Nephron progenitor cell (in vitro differentiated cells): ENCODE data around the gene NFATC1.

ENCODE experiments used
- DNase-seq: peaks from one replicate; pipeline ENCODE4 v3.0.0; 2021
- H3K27ac Mint-ChIP-seq: 2 replicates; pipeline ENCODE4 v1.8.0; 2021; ENCODE audit warnings: mild to moderate bottlenecking, moderate library complexity, mixed read lengths
- H3K27me3 Mint-ChIP-seq: 2 replicates; pipeline ENCODE4 v1.8.0; 2021; ENCODE audit warnings: mild to moderate bottlenecking, low read depth, mixed read lengths; ENCODE audit not compliant: poor library complexity
- H3K36me3 Mint-ChIP-seq: 2 replicates; pipeline ENCODE4 v1.8.0; 2021; ENCODE audit warnings: low read depth, mixed read lengths
- H3K4me1 Mint-ChIP-seq: 2 replicates; pipeline ENCODE4 v1.8.0; 2021; ENCODE audit warnings: mixed read lengths
- H3K4me3 Mint-ChIP-seq: 2 replicates; pipeline ENCODE4 v1.8.0; 2021; ENCODE audit warnings: mild to moderate bottlenecking, moderate library complexity, mixed read lengths
- H3K9me3 Mint-ChIP-seq: 2 replicates; pipeline ENCODE4 v1.8.0; 2021; ENCODE audit warnings: mild to moderate bottlenecking, moderate library complexity, mixed read lengths
- TF ChIP-seq, protein P1 (sequence below): fragments of 200-600 bp; sonication (generic); IDR thresholded peaks from 2 replicates; pipeline ENCODE4 v1.5.0; 2021; ENCODE audit warnings: antibody characterized with exemption

Gene NFATC1

DNA sequence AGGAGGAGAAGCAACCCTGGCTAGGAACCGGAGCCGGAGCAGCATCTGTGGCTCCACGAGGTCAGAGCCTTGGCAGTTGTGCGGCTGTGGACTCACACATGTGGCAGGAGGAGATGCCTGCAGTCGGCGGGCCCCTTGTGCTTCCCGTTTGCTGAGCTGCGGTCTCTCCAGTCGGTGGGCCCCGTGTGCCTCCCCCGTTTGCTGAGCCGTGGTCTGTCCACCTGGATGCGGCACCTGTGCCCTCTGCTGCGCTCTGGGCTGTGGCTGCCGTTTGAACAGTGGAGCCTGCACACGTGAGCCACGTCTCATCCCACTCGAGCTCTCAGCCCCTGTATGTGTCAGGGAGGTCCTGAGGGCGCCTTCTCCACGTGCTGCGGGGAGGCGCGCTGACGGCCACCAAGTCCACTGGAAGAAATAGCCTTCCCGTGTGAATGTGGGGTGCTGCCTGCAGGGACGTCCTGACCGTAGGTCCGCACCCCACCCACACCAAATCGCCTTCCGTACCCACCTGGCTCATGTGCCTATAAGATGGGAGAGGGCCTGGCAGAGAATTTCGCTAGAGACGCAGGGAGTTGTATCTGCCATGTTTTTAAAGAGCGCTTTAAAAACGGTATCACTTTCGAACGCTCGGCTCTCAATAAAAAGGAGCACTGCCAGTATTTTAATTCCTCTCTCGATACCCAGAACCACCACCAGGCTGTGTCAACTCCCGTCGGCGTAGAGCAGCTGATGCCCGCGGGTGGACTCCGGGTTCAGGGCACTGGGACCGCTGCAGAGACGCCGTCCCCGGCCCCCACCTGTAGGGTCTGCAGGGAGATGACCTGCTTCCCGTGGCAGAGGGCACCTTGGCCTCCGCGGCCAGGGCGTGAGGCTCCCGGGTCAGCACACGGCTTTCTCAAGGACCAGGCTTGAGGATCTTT lies 117.0 kb downstream of the NFATC1 start:
- Mint-ChIP-seq H3K27me3 (peaks cover 26% of the 10 kb centered on the region), H3K27ac (no peak overlapping the region), H3K36me3 (peaks cover 5% of the 10 kb centered on the region), H3K4me1 (peaks cover 24% of the 10 kb centered on the region), H3K9me3 (no peaks in the 10 kb centered on the region), H3K4me3 (no peak overlapping the region)
- TF ChIP-seq, protein P1, sequence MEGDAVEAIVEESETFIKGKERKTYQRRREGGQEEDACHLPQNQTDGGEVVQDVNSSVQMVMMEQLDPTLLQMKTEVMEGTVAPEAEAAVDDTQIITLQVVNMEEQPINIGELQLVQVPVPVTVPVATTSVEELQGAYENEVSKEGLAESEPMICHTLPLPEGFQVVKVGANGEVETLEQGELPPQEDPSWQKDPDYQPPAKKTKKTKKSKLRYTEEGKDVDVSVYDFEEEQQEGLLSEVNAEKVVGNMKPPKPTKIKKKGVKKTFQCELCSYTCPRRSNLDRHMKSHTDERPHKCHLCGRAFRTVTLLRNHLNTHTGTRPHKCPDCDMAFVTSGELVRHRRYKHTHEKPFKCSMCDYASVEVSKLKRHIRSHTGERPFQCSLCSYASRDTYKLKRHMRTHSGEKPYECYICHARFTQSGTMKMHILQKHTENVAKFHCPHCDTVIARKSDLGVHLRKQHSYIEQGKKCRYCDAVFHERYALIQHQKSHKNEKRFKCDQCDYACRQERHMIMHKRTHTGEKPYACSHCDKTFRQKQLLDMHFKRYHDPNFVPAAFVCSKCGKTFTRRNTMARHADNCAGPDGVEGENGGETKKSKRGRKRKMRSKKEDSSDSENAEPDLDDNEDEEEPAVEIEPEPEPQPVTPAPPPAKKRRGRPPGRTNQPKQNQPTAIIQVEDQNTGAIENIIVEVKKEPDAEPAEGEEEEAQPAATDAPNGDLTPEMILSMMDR: no peak
- no peak for DNase-seq

DNA sequence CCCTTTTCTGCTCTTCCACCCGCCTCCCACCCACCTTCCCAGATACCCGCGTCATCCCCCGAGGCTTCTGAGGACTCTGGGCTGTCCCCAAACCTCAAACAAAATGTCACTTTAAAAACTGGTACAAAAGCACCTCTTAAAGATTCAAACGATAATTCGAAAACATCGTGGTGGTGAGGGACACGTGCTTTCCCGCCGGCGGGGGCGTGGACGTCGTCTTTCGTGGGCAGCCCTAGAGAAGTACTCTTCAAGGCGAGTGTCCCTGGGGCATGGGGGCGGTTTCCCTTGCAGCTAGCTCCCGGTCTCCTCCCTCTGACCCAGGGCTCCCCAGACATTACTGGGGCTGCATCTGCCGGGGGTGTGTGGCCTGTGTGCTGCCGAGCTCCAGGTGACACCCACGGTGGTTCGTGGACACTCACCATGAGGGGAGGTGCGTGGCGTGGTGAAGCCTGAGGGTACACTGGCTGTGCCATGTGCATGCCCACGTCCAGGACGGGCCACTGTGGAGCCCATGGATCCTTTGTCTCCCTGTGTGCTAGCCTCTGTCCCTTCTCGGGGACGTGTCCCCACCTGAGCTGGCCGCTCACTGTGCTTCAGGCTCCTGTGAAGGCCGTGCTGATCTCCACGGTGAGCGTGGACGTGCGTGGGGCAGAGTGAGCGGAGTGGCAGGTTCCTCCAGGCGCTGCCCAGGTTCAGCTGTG lies 117.8 kb downstream of the NFATC1 start:
- no peaks in the 10 kb centered on the region for H3K9me3 Mint-ChIP-seq
- TF ChIP-seq, protein P1: no peak
- H3K4me3 Mint-ChIP-seq: no peak overlapping the region
- peaks cover 18% of the 10 kb centered on the region for H3K27me3 Mint-ChIP-seq
- H3K4me1 Mint-ChIP-seq: peaks cover 15% of the 10 kb centered on the region
- no peak for DNase-seq
- peaks cover 5% of the 10 kb centered on the region for H3K36me3 Mint-ChIP-seq
- no peak overlapping the region for H3K27ac Mint-ChIP-seq

- no peaks in the 10 kb centered on the region for H3K36me3 Mint-ChIP-seq
- no peak overlapping the region for H3K27ac Mint-ChIP-seq
- no peak for DNase-seq
- no peak overlapping the region for H3K4me3 Mint-ChIP-seq
- H3K4me1 Mint-ChIP-seq: peaks cover 10% of the 10 kb centered on the region
- H3K9me3 Mint-ChIP-seq: no peaks in the 10 kb centered on the region
- TF ChIP-seq, protein P1: no peak
- H3K27me3 Mint-ChIP-seq: peaks cover 3% of the 10 kb centered on the region
These were observed 119.6 kb downstream of the NFATC1 start for GRCh38 chr18:79515331-79515730.

DNA sequence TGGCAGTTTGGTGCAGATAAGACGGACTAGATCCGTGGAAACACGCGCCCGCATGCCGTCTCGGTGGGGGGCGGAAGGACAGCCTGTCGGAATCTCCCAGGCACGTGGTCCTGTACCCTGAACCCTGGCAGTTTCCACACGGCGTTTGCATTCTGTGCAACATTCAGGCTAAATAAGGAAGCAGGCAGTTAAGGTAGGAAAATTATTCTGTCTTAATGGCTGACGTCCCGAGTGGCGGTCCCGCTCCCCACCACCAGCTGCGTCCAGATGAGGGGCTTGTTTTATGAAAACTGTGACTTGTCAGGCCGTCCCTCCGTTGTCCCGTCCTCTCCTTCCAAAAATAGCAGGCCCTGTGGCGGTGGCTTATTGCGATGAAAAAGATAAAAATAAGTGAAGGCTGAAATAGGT lies 120.2 kb downstream of the NFATC1 start:
- TF ChIP-seq, protein P1: no peak
- H3K36me3 Mint-ChIP-seq: no peaks in the 10 kb centered on the region
- no peak overlapping the region for H3K27ac Mint-ChIP-seq
- DNase-seq: no peak
- H3K27me3 Mint-ChIP-seq: peaks cover 6% of the 10 kb centered on the region
- peaks cover 15% of the 10 kb centered on the region for H3K4me1 Mint-ChIP-seq
- H3K4me3 Mint-ChIP-seq: no peak overlapping the region
- no peaks in the 10 kb centered on the region for H3K9me3 Mint-ChIP-seq

DNA sequence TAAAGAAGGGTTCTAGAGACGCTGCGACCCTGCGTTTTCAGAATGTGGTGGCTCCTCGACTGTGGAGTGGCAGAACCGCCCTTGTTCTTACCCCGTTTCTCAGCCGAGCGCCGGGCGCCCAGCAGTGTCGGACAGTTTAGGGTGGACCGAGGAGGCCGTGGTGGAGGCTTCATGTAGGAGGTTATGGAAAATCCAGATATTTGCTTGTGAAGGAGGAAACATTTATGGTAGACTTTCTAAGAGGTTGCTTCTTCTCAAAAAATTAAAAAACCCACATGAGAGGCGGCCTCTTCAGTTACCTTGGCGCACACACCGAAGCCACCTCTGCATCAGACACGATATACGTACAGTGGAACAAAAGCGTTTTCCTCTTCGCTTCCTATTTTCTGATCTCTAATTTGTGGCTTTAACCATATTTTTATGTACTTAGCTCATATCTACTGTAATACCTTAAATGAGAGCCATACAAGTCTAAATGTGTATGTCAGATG lies 120.8 kb downstream of the NFATC1 start:
- no peak for DNase-seq
- H3K36me3 Mint-ChIP-seq: no peaks in the 10 kb centered on the region
- peaks cover 6% of the 10 kb centered on the region for H3K27me3 Mint-ChIP-seq
- peaks cover 17% of the 10 kb centered on the region for H3K4me1 Mint-ChIP-seq
- no peak overlapping the region for H3K27ac Mint-ChIP-seq
- TF ChIP-seq, protein P1: no peak
- H3K4me3 Mint-ChIP-seq: no peak overlapping the region
- no peaks in the 10 kb centered on the region for H3K9me3 Mint-ChIP-seq
